GM12801 (cell line): Measurements from ENCODE around the gene PLEKHM3.

Source experiments
- TF ChIP-seq, protein P1 (sequence below): IDR thresholded peaks from one replicate; pipeline ENCODE4 v1.5.1; 2011; ENCODE audit warnings: control low read depth; ENCODE audit not compliant: insufficient read length; ENCODE audit errors: extremely low read depth

The PLEKHM3 gene

DNA sequence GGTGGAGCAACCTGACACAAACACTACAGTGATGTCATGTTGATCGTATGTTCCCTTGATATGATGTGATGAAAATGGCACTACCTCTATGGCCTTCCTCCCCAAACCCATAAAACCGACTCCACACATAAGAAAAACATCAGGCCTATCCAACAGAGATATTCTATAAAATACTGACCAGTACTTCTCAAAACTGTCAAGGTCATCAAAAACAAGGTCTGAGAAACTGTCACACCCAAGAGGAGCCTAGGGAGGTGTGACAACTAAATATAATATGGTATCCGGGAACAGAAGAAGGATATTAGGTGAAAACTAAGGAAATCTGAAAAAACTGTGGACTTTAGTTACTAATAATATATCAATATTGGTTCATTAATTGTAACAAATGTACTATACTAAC, 169.7 kb downstream of the PLEKHM3 start:
- TF ChIP-seq, protein P1, sequence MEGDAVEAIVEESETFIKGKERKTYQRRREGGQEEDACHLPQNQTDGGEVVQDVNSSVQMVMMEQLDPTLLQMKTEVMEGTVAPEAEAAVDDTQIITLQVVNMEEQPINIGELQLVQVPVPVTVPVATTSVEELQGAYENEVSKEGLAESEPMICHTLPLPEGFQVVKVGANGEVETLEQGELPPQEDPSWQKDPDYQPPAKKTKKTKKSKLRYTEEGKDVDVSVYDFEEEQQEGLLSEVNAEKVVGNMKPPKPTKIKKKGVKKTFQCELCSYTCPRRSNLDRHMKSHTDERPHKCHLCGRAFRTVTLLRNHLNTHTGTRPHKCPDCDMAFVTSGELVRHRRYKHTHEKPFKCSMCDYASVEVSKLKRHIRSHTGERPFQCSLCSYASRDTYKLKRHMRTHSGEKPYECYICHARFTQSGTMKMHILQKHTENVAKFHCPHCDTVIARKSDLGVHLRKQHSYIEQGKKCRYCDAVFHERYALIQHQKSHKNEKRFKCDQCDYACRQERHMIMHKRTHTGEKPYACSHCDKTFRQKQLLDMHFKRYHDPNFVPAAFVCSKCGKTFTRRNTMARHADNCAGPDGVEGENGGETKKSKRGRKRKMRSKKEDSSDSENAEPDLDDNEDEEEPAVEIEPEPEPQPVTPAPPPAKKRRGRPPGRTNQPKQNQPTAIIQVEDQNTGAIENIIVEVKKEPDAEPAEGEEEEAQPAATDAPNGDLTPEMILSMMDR = no peak

DNA sequence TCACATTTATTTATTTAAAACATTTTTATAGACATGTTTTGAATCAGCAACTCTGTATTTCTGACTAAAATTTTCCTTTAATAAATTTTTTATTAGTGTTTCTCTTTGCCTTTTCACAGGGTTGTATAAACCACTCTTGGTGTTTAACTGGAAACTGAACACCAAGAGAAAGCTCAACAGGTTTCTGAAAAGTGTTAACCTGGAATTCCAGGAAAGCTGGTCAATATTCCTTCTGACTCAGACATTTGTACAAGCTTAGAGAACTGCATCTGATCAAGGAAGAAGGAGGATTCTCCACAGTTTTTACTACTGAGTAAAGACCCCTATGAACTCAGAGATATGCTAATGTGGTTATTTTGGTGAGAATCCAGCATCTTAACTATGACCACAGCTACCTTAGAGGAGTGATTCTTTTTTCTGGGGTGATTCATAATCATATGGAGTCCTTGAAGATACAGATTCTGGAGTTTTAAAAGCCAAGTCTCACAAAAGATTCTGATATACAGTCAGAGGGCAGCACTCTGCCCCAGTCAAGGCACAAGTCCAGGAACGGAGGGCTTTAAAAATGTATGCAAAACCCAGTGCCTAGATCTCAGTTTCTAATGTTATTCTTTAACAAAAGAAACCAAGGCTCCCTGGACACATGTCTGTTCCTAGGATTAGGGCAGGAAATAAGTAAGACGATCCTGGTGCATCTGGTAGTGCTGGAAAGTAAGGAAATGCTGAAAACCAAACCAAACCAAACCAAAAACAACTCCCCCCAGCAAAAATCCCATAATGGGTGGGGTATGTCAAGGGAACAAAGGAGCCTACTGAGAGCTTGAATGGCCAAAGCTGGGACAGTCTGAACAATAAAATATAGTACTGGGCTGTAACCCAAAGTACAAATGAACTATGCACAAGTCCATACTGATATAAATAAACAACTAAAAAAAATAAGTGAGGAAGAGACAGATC, 170.6 kb downstream of the PLEKHM3 start:
- TF ChIP-seq, protein P1 = no peak

DNA sequence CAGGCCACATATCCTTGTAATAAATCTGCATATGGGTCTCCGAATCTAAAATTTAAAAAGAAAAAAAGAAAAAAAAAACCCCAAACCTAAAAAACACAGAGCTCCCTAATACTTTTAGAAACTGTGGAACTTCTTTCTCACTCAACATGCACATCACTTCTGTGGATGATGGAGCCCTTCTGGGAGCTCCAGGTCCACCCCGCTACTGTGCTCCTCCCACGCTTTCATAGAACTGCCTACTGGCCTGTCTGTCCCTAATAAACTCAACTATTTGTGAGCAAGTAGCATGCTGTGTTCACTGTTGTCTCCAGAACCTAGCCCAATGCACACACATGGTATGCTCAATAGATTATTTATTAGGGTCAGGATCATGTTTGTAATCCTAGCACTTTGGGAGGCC, 172.5 kb downstream of the PLEKHM3 start:
- TF ChIP-seq, protein P1 = no peak

DNA sequence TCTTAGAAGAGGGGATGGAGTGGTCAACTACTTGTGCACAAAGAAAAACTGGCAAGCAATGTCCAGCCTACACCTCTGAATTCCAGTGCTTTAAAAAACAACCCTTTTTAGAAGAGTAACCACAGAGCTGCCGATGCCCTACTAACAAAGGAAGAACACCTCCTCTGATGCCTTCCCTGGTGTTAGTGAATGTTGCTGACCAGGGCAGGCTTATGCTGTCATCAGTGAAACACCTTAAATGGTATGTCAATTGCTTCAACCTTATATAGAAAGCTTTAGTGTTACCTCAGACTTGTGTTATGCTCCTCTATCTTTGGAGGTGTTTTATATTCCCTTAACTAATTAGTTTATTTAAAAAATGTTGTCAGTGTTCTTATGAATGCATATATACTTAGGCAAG, 175.9 kb downstream of the PLEKHM3 start:
- TF ChIP-seq, protein P1 = no peak

DNA sequence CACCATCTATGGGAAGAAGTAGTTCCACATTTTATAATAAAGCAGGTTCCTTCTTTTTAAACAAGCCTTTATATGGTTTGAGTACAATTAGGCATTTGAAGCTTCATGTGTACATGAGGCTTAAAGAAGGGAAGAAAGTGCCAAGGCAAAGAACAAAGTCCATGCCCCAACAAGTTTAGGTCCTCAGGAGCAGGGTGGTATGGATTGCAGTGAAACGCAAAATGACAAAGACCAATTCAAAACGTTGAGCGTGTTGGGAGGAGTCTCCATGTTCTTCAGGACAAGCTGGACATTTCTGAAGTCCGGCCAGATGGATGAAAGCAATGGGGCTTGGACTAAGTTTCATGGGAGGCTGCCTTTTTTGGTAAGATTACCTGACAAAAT, 176.8 kb downstream of the PLEKHM3 start:
- TF ChIP-seq, protein P1 = no peak

DNA sequence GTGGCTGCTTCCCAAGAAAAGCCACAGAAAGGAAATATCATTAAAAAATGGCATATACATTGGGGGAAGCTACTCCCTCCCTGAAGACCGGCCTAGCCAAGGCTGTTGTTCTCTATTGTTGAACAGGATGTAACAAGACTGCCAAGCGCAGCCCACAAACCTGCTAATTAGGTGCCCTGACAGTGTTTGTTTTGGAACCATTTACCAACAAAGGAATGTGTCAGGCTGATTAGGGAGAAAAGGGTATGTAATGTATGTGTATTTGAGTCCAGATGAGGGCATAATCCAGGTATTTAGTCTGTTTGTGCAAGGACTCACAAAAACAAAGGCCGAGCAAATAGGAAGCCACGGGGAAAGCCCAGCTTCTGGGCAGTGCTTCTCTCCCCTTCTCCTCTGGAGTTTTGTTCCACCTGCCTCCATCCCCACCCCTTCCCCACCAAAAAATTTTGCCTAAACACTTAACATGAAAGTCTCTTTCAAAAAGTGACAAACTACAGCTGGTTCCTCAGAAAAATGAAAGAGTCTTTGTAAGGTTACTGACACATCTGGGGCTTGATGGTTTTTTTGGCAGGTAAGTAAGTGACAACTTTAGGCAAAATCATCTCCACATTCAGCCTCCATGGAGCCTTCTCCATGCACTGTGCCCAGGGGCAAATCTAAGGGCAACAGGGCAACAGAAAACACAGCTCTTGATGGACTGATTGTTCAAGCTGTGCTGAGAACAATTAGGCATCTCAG, 177.4 kb downstream of the PLEKHM3 start:
- TF ChIP-seq, protein P1 = no peak

DNA sequence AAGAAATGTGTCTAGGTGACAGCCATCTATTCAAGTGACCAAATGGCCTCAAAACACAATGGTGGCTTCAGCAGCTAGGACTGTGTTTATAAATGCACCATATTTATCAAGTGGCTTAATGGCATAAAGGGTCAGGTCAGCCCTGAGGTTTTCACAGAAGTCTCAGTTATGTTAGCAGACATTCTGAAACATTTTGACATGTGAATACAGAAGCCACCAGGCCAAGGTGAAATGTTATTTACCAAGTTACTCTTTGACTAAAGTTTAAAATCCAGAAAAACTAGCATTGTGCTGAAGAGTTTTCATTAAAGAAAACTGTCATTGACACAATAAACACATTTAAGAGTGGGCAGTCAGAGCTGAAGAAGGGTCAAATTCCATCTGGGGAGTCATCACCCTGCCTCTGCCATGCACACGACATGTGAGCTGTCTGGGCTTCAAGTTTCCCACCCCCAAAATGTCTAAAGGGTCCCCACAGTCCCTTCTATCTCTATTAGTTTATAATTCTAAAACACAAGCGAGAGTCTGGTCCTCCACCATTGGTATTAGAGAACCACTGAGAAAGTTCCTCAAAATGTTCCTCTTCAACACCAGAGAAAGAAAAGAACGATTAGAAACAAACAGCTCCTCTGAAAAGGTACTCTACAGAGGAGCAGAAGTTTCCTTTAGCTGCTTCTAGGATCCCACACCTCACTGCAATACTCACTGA, 178.1 kb downstream of the PLEKHM3 start:
- TF ChIP-seq, protein P1 = no peak
